ENCODE data around the gene FSCN2.

- TF ChIP-seq CTCF (IDR thresholded peaks at IDR 0.05), result no peak
- no peak for TF ChIP-seq EP300 (IDR thresholded peaks at IDR 0.05)
Observed at GRCh38 chr17:81481073-81481799, 46.9 kb upstream of the FSCN2 start.
